Measurements from ENCODE around the gene ACOT12. TPM values are rescaled to one million over a fixed set of nuclear protein-coding genes. Genes with fewer than 3 reads are reported as not detected.
"Not testable (repeated sequence)": the region's sequence is repeated elsewhere in the genome, so short reads cannot be mapped to it uniquely, and the experiment has no call there.

Gene ACOT12
- total RNA-seq, 2 donors from 2014 or later = not detected

DNA sequence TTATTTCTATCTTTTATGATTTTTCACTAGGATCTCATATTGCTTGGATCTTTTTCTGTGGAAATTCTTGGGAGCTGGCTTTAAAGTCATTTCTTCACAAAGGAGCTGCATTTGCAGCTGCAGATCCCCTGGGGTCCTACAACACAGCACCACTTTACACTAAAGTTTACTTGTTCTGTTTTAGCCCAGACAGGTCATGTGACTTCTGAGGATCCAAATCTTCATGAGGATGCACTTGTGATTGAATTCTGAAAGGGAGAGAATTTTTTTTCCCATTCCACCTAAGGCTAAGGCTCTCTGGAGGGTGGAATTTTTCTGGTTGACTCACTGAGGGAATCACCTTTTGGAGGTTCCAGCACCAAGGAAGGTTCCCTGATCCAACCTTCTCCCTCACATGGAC lies 43.4 kb downstream of the ACOT12 start:
- ATAC-seq (no peak), DNase-seq (no peak)
- Histone ChIP-seq H3K27ac (no peak overlapping the region), H3K4me3 (no peak overlapping the region), H3K27me3 (no peaks in the 10 kb centered on the region), H3K4me1 (no peaks in the 10 kb centered on the region), H3K36me3 (replicated peaks in 1 of 2; ENCODE audit: insufficient read depth in 1 of 2, low read depth in 2 of 2) (no peaks in the 10 kb centered on the region), H3K9me3 (no peaks in the 10 kb centered on the region)
- no peak for TF ChIP-seq POLR2A (IDR thresholded peaks at IDR 0.05)
- TF ChIP-seq, protein P1, sequence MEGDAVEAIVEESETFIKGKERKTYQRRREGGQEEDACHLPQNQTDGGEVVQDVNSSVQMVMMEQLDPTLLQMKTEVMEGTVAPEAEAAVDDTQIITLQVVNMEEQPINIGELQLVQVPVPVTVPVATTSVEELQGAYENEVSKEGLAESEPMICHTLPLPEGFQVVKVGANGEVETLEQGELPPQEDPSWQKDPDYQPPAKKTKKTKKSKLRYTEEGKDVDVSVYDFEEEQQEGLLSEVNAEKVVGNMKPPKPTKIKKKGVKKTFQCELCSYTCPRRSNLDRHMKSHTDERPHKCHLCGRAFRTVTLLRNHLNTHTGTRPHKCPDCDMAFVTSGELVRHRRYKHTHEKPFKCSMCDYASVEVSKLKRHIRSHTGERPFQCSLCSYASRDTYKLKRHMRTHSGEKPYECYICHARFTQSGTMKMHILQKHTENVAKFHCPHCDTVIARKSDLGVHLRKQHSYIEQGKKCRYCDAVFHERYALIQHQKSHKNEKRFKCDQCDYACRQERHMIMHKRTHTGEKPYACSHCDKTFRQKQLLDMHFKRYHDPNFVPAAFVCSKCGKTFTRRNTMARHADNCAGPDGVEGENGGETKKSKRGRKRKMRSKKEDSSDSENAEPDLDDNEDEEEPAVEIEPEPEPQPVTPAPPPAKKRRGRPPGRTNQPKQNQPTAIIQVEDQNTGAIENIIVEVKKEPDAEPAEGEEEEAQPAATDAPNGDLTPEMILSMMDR (IDR thresholded peaks at IDR 0.05) = no peak
- intact Hi-C loops (cut with DNase I) = no loop called here

GRCh38 chr5:81349161-81349560 lies 44.8 kb downstream of the ACOT12 start:
- Histone ChIP-seq H3K27ac (no peak overlapping the region), H3K9me3 (no peaks in the 10 kb centered on the region), H3K4me3 (no peak overlapping the region), H3K27me3 (no peaks in the 10 kb centered on the region), H3K36me3 (replicated peaks in 1 of 2; ENCODE audit: insufficient read depth in 1 of 2, low read depth in 2 of 2) (no peaks in the 10 kb centered on the region), H3K4me1 (no peaks in the 10 kb centered on the region)
- ATAC-seq (no peak), DNase-seq (no peak)
- TF ChIP-seq POLR2A (IDR thresholded peaks at IDR 0.05) = no peak
- TF ChIP-seq, protein P1 (IDR thresholded peaks at IDR 0.05) = no peak
- WGBS, 2 donors = 58 to 71% methylated on average over 4 of the region's 4 CpGs
- intact Hi-C loops (cut with DNase I) = no loop called here

GRCh38 chr5:81345411-81346003 lies 48.4 kb downstream of the ACOT12 start:
- no peaks in the 10 kb centered on the region for H3K9me3 ChIP-seq
- H3K36me3 ChIP-seq (replicated peaks in 1 of 2; ENCODE audit: insufficient read depth in 1 of 2, low read depth in 2 of 2) = no peaks in the 10 kb centered on the region
- no peak overlapping the region for H3K4me3 ChIP-seq
- H3K27me3 ChIP-seq = no peaks in the 10 kb centered on the region
- H3K27ac ChIP-seq = no peak overlapping the region
- H3K4me1 ChIP-seq = no peaks in the 10 kb centered on the region
- DNase-seq = no peak
- TF ChIP-seq, protein P1 (IDR thresholded peaks at IDR 0.05) = no peak
- TF ChIP-seq POLR2A (IDR thresholded peaks at IDR 0.05) = no peak
- 79 to 86% methylated on average over 5 of the region's 5 CpGs for WGBS, 2 donors
- intact Hi-C loops (cut with DNase I) = no loop called here
- no peak for ATAC-seq

- DNase-seq (no peak), ATAC-seq (no peak)
- intact Hi-C loops (cut with DNase I) = no loop called here
- 72 to 84% methylated on average over 13 of the region's 13 CpGs for WGBS, 2 donors
- H3K27me3 ChIP-seq = no peaks in the 10 kb centered on the region
- H3K27ac ChIP-seq = no peak overlapping the region
- no peaks in the 10 kb centered on the region for H3K36me3 ChIP-seq (replicated peaks in 1 of 2; ENCODE audit: insufficient read depth in 1 of 2, low read depth in 2 of 2)
- no peaks in the 10 kb centered on the region for H3K4me1 ChIP-seq
- H3K9me3 ChIP-seq = no peaks in the 10 kb centered on the region
- no peak overlapping the region for H3K4me3 ChIP-seq
- TF ChIP-seq POLR2A (IDR thresholded peaks at IDR 0.05) = no peak
- TF ChIP-seq, protein P1 (IDR thresholded peaks at IDR 0.05) = no peak
These were observed 49.2 kb downstream of the ACOT12 start for GRCh38 chr5:81344736-81345135.

- intact Hi-C loops (cut with DNase I); H3K9me3 ChIP-seq; H3K4me3 ChIP-seq; H3K27me3 ChIP-seq; DNase-seq; ATAC-seq; H3K4me1 ChIP-seq; H3K36me3 ChIP-seq (replicated peaks in 1 of 2; ENCODE audit: insufficient read depth in 1 of 2, low read depth in 2 of 2); H3K27ac ChIP-seq: not testable (repeated sequence)
- WGBS, 2 donors = 41 to 47% methylated on average over 3 of the region's 3 CpGs
These were observed 55.7 kb downstream of the ACOT12 start for GRCh38 chr5:81338213-81338612.

Data from body of pancreas (tissue), 4 donors.